SK-N-SH treated with all-trans-retinoic acid at 6 μM for 48 hours (cell line): ENCODE measurements around the gene MAML3.

ENCODE experiments used
- ATAC-seq: fragments of 200-7000 bp; cut with Tn5 transposase; 3 replicates; pipeline ENCODE4 v1.9.1; 2020; ENCODE audit warnings: mild to moderate bottlenecking, moderate library complexity
- ARNTL ChIP-seq: fragments of 450-650 bp; formaldehyde crosslinking; IDR thresholded peaks from 2 replicates; pipeline ENCODE4 v1.5.0; 2020; ENCODE audit warnings: low read depth, mild to moderate bottlenecking, moderate library complexity, borderline replicate concordance
- BACH2 ChIP-seq: fragments of 250-450 bp; sonication (Bioruptor Pico); IDR thresholded peaks from 2 replicates; pipeline ENCODE4 v1.9.0; 2021; ENCODE audit warnings: mild to moderate bottlenecking, borderline replicate concordance
- CSDC2 ChIP-seq: fragments of 250-450 bp; sonication (Bioruptor Pico); IDR thresholded peaks from 2 replicates; pipeline ENCODE4 v1.5.0; 2020; ENCODE audit warnings: mild to moderate bottlenecking, moderate library complexity
- ESRRG ChIP-seq: fragments of 250-450 bp; sonication (Bioruptor Pico); IDR thresholded peaks from 2 replicates; pipeline ENCODE4 v1.6.1; 2021; ENCODE audit warnings: mild to moderate bottlenecking
- GLIS3 ChIP-seq: fragments of 250-450 bp; sonication (Bioruptor Pico); IDR thresholded peaks from 2 replicates; pipeline ENCODE4 v1.5.0; 2020; ENCODE audit warnings: mild to moderate bottlenecking, moderate library complexity
- ISL1 ChIP-seq: fragments of 250-450 bp; sonication (Bioruptor Pico); IDR thresholded peaks from 2 replicates; pipeline ENCODE4 v2.1.2; 2022; ENCODE audit warnings: mild to moderate bottlenecking, moderate library complexity
- PPARA ChIP-seq: fragments of 250-450 bp; sonication (Bioruptor Pico); IDR thresholded peaks from 2 replicates; pipeline ENCODE4 v1.5.0; 2020; ENCODE audit warnings: mild to moderate bottlenecking, borderline replicate concordance
- RARB ChIP-seq: fragments of 250-450 bp; sonication (Bioruptor Pico); IDR thresholded peaks from 2 replicates; pipeline ENCODE4 v1.8.0; 2021; ENCODE audit warnings: mild to moderate bottlenecking, moderate library complexity
- SNAI2 ChIP-seq: fragments of 250-450 bp; sonication (Bioruptor Pico); IDR thresholded peaks from 2 replicates; pipeline ENCODE4 v1.5.0; 2020; ENCODE audit warnings: mild to moderate bottlenecking, moderate library complexity
- TOX ChIP-seq: fragments of 250-450 bp; sonication (Bioruptor Pico); IDR thresholded peaks from 2 replicates; pipeline ENCODE4 v1.8.0; 2021; ENCODE audit warnings: mild to moderate bottlenecking, moderate library complexity, borderline replicate concordance
- ZC3H10 ChIP-seq: fragments of 250-450 bp; sonication (Bioruptor Pico); IDR thresholded peaks from 2 replicates; pipeline ENCODE4 v1.5.1; 2021; ENCODE audit warnings: mild to moderate bottlenecking, moderate library complexity
- ZFP3 ChIP-seq: fragments of 250-450 bp; sonication (Bioruptor Pico); IDR thresholded peaks from 2 replicates; pipeline ENCODE4 v1.5.0; 2020; ENCODE audit warnings: mild to moderate bottlenecking, moderate library complexity
- ZFP30 ChIP-seq: fragments of 450-650 bp; formaldehyde crosslinking; IDR thresholded peaks from 2 replicates; pipeline ENCODE4 v1.5.0; 2022; ENCODE audit warnings: mild to moderate bottlenecking, moderate library complexity
- ZNF70 ChIP-seq: fragments of 450-650 bp; formaldehyde crosslinking; IDR thresholded peaks from 2 replicates; pipeline ENCODE4 v1.5.0; 2020; ENCODE audit warnings: mild to moderate bottlenecking, moderate library complexity
- ZNF8 ChIP-seq: fragments of 450-650 bp; formaldehyde crosslinking; IDR thresholded peaks from 2 replicates; pipeline ENCODE4 v1.5.0; 2020; ENCODE audit warnings: mild to moderate bottlenecking, moderate library complexity
- TF ChIP-seq, protein P1 (sequence below): fragments of 250-450 bp; sonication (Bioruptor Pico); IDR thresholded peaks from 2 replicates; pipeline ENCODE4 v1.5.1; 2021; ENCODE audit warnings: mild to moderate bottlenecking, moderate library complexity
- TF ChIP-seq, protein P2 (sequence below): fragments of 250-450 bp; sonication (Bioruptor Pico); IDR thresholded peaks from 2 replicates; pipeline ENCODE4 v1.8.0; 2021; ENCODE audit warnings: low read depth, mild to moderate bottlenecking, moderate library complexity, borderline replicate concordance
- TF ChIP-seq, protein P3 (sequence below): fragments of 250-450 bp; sonication (Bioruptor Pico); IDR thresholded peaks from 2 replicates; pipeline ENCODE4 v1.5.0; 2020; ENCODE audit warnings: mild to moderate bottlenecking, moderate library complexity
- TF ChIP-seq, protein P4 (sequence below): fragments of 250-450 bp; sonication (Bioruptor Pico); IDR thresholded peaks from 2 replicates; pipeline ENCODE4 v1.8.0; 2020; ENCODE audit warnings: mild to moderate bottlenecking, moderate library complexity, borderline replicate concordance

Gene MAML3

DNA sequence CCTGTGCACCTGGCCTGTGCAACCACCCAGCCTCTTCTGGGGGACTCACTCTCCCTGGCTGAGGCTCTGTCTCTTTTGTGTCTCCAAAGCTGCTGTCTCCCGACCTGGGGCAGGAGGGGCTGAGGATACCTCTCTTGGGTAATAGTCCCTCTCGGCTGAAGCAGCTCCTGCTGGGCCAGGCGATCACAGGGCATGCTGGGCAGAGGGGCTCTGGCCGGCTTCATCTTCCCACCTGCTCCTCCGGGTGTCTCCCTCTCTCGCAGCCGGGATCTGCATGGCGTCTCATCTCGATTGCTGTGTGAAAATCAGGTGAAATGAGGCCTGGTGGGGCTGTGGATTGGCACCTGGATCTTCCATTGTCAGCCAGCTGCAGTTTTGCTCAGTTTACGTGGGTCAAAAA, 435.2 kb downstream of the MAML3 start:
- ATAC-seq = no peak
- no peak for TF ChIP-seq ISL1
- no peak for TF ChIP-seq ZC3H10 (CRISPR knock-in tag)

DNA sequence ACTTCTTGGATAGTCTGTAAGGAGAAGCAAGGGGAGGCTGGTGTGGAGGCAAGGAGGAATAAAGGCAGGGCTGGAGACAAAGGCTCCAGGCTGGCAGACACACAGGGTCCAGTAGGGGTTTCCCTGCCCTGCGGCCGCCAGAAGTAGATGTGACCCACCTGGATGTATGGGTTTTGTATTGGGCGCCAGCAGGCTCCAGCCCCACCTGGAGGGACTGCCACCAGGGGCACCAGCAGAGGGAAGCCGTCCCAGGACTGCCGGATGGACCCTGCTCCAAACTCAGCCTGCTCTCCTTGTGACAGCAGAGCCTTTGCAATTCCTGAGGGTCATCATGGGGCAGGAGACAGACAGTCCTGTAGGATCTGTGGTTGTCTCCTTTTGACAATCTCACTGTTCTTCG, 435.6 kb downstream of the MAML3 start:
- ATAC-seq = no peak
- TF ChIP-seq, protein P1, sequence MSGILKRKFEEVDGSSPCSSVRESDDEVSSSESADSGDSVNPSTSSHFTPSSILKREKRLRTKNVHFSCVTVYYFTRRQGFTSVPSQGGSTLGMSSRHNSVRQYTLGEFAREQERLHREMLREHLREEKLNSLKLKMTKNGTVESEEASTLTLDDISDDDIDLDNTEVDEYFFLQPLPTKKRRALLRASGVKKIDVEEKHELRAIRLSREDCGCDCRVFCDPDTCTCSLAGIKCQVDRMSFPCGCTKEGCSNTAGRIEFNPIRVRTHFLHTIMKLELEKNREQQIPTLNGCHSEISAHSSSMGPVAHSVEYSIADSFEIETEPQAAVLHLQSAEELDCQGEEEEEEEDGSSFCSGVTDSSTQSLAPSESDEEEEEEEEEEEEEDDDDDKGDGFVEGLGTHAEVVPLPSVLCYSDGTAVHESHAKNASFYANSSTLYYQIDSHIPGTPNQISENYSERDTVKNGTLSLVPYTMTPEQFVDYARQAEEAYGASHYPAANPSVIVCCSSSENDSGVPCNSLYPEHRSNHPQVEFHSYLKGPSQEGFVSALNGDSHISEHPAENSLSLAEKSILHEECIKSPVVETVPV (CRISPR knock-in tag) = no peak
- TF ChIP-seq ARNTL (CRISPR knock-in tag) (no peak), ISL1 (no peak), GLIS3 (no peak), SNAI2 (no peak), ZNF8 (CRISPR knock-in tag) (no peak)
- TF ChIP-seq, protein P2, sequence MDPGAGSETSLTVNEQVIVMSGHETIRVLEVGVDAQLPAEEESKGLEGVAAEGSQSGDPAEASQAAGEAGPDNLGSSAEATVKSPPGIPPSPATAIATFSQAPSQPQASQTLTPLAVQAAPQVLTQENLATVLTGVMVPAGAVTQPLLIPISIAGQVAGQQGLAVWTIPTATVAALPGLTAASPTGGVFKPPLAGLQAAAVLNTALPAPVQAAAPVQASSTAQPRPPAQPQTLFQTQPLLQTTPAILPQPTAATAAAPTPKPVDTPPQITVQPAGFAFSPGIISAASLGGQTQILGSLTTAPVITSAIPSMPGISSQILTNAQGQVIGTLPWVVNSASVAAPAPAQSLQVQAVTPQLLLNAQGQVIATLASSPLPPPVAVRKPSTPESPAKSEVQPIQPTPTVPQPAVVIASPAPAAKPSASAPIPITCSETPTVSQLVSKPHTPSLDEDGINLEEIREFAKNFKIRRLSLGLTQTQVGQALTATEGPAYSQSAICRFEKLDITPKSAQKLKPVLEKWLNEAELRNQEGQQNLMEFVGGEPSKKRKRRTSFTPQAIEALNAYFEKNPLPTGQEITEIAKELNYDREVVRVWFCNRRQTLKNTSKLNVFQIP (CRISPR knock-in tag) = no peak
- TF ChIP-seq, protein P3, sequence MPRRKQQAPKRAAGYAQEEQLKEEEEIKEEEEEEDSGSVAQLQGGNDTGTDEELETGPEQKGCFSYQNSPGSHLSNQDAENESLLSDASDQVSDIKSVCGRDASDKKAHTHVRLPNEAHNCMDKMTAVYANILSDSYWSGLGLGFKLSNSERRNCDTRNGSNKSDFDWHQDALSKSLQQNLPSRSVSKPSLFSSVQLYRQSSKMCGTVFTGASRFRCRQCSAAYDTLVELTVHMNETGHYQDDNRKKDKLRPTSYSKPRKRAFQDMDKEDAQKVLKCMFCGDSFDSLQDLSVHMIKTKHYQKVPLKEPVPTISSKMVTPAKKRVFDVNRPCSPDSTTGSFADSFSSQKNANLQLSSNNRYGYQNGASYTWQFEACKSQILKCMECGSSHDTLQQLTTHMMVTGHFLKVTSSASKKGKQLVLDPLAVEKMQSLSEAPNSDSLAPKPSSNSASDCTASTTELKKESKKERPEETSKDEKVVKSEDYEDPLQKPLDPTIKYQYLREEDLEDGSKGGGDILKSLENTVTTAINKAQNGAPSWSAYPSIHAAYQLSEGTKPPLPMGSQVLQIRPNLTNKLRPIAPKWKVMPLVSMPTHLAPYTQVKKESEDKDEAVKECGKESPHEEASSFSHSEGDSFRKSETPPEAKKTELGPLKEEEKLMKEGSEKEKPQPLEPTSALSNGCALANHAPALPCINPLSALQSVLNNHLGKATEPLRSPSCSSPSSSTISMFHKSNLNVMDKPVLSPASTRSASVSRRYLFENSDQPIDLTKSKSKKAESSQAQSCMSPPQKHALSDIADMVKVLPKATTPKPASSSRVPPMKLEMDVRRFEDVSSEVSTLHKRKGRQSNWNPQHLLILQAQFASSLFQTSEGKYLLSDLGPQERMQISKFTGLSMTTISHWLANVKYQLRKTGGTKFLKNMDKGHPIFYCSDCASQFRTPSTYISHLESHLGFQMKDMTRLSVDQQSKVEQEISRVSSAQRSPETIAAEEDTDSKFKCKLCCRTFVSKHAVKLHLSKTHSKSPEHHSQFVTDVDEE (CRISPR knock-in tag) = no peak
- TF ChIP-seq, all 23 proteins: peak for 0

DNA sequence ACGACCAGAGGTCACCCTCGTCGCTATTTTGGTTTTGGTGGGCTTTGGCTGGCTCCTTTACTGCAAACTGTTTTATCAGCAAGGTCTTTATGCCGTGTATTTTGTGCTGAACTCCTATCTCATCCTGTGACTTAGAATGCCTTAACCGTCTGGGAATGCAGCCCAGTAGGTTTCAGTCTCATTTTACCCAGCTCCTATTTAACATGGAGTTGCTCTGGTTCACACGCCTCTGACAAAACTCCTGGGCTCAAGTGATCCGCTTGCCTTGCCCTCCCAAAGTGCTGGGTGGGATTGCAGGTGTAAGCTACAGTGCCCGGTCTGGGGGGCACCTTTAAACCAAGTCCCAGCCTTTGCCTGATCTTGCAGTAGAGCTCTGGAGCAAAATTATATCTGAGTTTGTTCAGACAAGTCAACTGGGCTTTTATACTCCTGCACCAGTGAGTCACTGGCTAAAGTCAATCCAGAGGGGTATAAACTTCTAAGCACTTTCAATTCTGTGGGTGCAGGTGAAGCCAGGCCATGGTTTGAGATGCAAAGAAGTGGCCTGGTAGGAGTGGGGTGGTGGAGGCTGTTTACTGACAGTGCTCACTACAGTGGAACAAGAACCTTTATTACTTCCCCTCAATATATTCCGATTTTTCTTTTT, 438.1 kb downstream of the MAML3 start:
- TF ChIP-seq ISL1 (no peak), ZFP30 (no peak), BACH2 (CRISPR knock-in tag) (no peak), GLIS3 (no peak), ZNF8 (CRISPR knock-in tag) (no peak), ZC3H10 (CRISPR knock-in tag) (no peak)
- TF ChIP-seq, protein P4, sequence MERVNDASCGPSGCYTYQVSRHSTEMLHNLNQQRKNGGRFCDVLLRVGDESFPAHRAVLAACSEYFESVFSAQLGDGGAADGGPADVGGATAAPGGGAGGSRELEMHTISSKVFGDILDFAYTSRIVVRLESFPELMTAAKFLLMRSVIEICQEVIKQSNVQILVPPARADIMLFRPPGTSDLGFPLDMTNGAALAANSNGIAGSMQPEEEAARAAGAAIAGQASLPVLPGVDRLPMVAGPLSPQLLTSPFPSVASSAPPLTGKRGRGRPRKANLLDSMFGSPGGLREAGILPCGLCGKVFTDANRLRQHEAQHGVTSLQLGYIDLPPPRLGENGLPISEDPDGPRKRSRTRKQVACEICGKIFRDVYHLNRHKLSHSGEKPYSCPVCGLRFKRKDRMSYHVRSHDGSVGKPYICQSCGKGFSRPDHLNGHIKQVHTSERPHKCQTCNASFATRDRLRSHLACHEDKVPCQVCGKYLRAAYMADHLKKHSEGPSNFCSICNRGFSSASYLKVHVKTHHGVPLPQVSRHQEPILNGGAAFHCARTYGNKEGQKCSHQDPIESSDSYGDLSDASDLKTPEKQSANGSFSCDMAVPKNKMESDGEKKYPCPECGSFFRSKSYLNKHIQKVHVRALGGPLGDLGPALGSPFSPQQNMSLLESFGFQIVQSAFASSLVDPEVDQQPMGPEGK (CRISPR knock-in tag) = no peak
- TF ChIP-seq, all 23 proteins: peak for 0
- no peak for ATAC-seq

DNA sequence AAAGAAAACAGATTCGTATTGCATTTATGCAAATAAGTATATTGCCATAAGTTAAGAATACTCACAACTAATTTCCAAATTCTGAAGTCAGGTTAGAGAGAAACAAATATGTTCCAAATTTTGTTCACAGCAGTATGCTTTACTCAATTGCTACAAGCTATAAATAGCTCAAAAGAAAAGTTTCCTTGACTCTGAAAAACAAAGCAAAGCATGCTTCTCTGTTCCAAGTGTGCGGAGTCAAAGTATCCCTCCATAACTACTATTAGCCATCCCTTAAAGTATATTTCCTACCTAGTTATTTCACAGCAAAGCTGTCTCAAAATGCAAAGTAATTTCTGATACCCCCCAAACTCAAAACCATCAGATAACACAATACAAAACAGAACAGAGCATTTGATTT, 441.1 kb downstream of the MAML3 start:
- TF ChIP-seq GLIS3 = no peak
- no peak for TF ChIP-seq ZNF8 (CRISPR knock-in tag)
- TF ChIP-seq, all 23 proteins: peak for 0
- no peak for ATAC-seq

DNA sequence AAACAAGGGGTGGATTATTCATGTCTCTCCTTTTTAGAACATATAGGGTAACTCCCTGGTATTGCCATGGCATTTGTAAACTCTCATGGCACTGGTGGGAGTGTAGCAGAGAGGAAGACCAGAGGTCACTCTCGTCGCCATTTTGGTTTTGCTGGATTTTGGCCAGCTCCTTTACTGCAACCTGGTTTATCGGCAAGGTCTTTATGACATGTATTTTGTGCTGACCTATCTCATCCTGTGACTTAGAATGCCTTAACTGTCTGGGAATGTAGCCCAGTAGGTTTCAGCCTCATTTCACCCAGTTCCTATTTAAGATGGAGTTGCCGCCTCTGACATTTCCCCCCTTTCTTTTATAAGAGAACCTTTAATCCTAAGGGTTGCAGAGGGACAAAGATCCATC, 442.5 kb downstream of the MAML3 start:
- TF ChIP-seq ESRRG (no peak), ZFP3 (CRISPR knock-in tag) (no peak), ZNF70 (CRISPR knock-in tag) (no peak), PPARA (no peak), TOX (CRISPR knock-in tag) (no peak), CSDC2 (CRISPR knock-in tag) (no peak), ZC3H10 (CRISPR knock-in tag) (no peak), RARB (CRISPR knock-in tag) (no peak)
- TF ChIP-seq, protein P3 (CRISPR knock-in tag) = no peak
- TF ChIP-seq, protein P1 (CRISPR knock-in tag) = no peak
- ATAC-seq = no peak
